HepG2 (cell line): ENCODE data around the gene AFF2. TPM values are rescaled to one million over a fixed set of nuclear protein-coding genes. Genes with fewer than 3 reads are reported as not detected.

ENCODE experiments used
- ATAC-seq: fragments of 200-7000 bp; cut with Tn5 transposase; 3 replicates; pipeline ENCODE4 v1.9.1; 2020; ENCODE audit warnings: mild to moderate bottlenecking, moderate library complexity
- BruUV-seq: library from RNA; stranded (reverse); fragments of 400-500 nt; replicated peaks from 2 replicates; lab custom pipeline; 2021; lab: Mats Ljungman, UMichigan
- CTCF ChIA-PET: fragments of 300-600 bp; formaldehyde crosslinking; extraction: SDS; loops from one replicate; lab custom pipeline; 2021; ENCODE audit warnings: low total read pairs, inconsistent platforms, low intra/inter-chr PET ratio; lab: Yijun Ruan, JAX
- POLR2A ChIA-PET: fragments of 350-600 bp; sonication (Branson Sonifier 250); formaldehyde crosslinking; loops from one replicate; lab custom pipeline; 2020; ENCODE audit warnings: antibody characterized with exemption, inconsistent platforms; lab: Yijun Ruan, JAX
- DNase-seq: peaks from one replicate; pipeline ENCODE4 v3.0.0-alpha.2; 2015; ENCODE audit warnings: low spot score
- FAIRE-seq: peaks from 3 replicates; lab custom pipeline; 2011; peaks lifted over from hg19 to GRCh38; lab: Jason Lieb, UNC
- H2AFZ ChIP-seq: one replicate; pipeline ENCODE4 v1.6.1; 2011; ENCODE audit warnings: low read length, inconsistent platforms
- H3K27ac ChIP-seq: fragments of 300-600 bp; 3 replicates; pipeline ENCODE4 v1.8.0; 2011; ENCODE audit warnings: mixed run types, mild to moderate bottlenecking, mixed read lengths, low read length, inconsistent platforms; ENCODE audit not compliant: insufficient read depth; ENCODE audit errors: extremely low read length
- H3K27me3 ChIP-seq, 2 experiments: fragments of 200-600 bp in 1 of 2; 2 replicates in 1 of 2; 3 replicates in 1 of 2; pipeline versions ENCODE4 v1.6.0 to v1.8.0; 2011; ENCODE audit warnings: low read length in 2 of 2, mild to moderate bottlenecking in 2 of 2, moderate library complexity in 2 of 2, inconsistent platforms in 1 of 2; ENCODE audit not compliant: insufficient read depth in 2 of 2, control insufficient read depth in 1 of 2
- H3K36me3 ChIP-seq, 2 experiments: fragments of 200-600 bp in 1 of 2; replicated peaks in 1 of 2; 2 replicates in 1 of 2; 3 replicates in 1 of 2; pipeline versions ENCODE4 v1.5.1 to v1.8.0; 2011; ENCODE audit warnings: low read length in 2 of 2, inconsistent platforms in 1 of 2; ENCODE audit not compliant: insufficient read depth in 2 of 2, control insufficient read depth in 1 of 2
- H3K4me1 ChIP-seq: 2 replicates; pipeline ENCODE4 v1.5.1; 2012; ENCODE audit warnings: low read length, inconsistent platforms; ENCODE audit not compliant: insufficient read depth
- H3K4me2 ChIP-seq: 2 replicates; pipeline ENCODE4 v1.6.0; 2011; ENCODE audit warnings: low read depth, low read length, inconsistent platforms
- H3K4me3 ChIP-seq, 3 experiments: fragments of 200-600 bp in 1 of 3; sonication (generic), shearing (Covaris generic) in 1 of 3; replicated peaks in 1 of 3; 2 replicates each; pipeline ENCODE4 v1.5.1; 2011 to 2016; ENCODE audit warnings: low read length in 3 of 3, inconsistent platforms in 2 of 3, low read depth in 2 of 3, mild to moderate bottlenecking in 2 of 3, control low read depth in 1 of 3, mixed read lengths in 1 of 3; ENCODE audit not compliant: insufficient read depth in 1 of 3
- H3K79me2 ChIP-seq: one replicate; pipeline ENCODE4 v1.6.1; 2011; ENCODE audit warnings: low read length, inconsistent platforms; ENCODE audit not compliant: insufficient read depth
- H3K9ac ChIP-seq: 2 replicates; pipeline ENCODE4 v1.6.0; 2011; ENCODE audit warnings: mild to moderate bottlenecking, low read depth, low read length, inconsistent platforms; ENCODE audit not compliant: insufficient read depth
- H3K9me3 ChIP-seq: 2 replicates; pipeline ENCODE4 v1.5.1; 2012; ENCODE audit warnings: mild to moderate bottlenecking, low read length
- H4K20me1 ChIP-seq: 2 replicates; pipeline ENCODE4 v1.6.0; 2011; ENCODE audit warnings: inconsistent platforms, mild to moderate bottlenecking, low read length, moderate library complexity; ENCODE audit not compliant: insufficient read depth
- CBFB ChIP-seq: sonication (generic); formaldehyde crosslinking; IDR thresholded peaks from 2 replicates; pipeline ENCODE4 v1.4.0; 2020; ENCODE audit warnings: missing genetic modification reagents
- EHMT2 ChIP-seq: fragments of 200-600 bp; sonication (generic); IDR thresholded peaks from 2 replicates; pipeline ENCODE4 v1.7.0; 2017; ENCODE audit warnings: antibody characterized with exemption, low read depth, low read length, borderline replicate concordance
- FUBP1 ChIP-seq: sonication (generic); formaldehyde crosslinking; IDR thresholded peaks from 2 replicates; pipeline ENCODE4 v1.5.1; 2020; ENCODE audit warnings: missing genetic modification reagents, mild to moderate bottlenecking, borderline replicate concordance
- HOXA5 ChIP-seq: sonication (generic); formaldehyde crosslinking; IDR thresholded peaks from 2 replicates; pipeline ENCODE4 v1.4.0; 2020; ENCODE audit warnings: missing genetic modification reagents
- ISX ChIP-seq: sonication (generic); formaldehyde crosslinking; conservative IDR thresholded peaks from 2 replicates; pipeline ENCODE4 v1.5.0; 2020; ENCODE audit warnings: missing genetic modification reagents
- MED1 ChIP-seq: sonication (generic); formaldehyde crosslinking; IDR thresholded peaks from 2 replicates; pipeline ENCODE4 v1.4.0; 2020; ENCODE audit warnings: missing genetic modification reagents
- MED13 ChIP-seq: sonication (generic); formaldehyde crosslinking; IDR thresholded peaks from 2 replicates; pipeline ENCODE4 v1.5.0; 2020; ENCODE audit warnings: missing genetic modification reagents
- NFIB ChIP-seq: sonication (generic); formaldehyde crosslinking; IDR thresholded peaks from 2 replicates; pipeline ENCODE4 v1.9.0; 2021; ENCODE audit warnings: missing genetic modification reagents, mild to moderate bottlenecking, borderline replicate concordance
- REPIN1 ChIP-seq: sonication (generic); formaldehyde crosslinking; IDR thresholded peaks from 2 replicates; pipeline ENCODE4 v1.8.0; 2022; ENCODE audit warnings: missing genetic modification reagents, low read depth, mild to moderate bottlenecking, borderline replicate concordance
- ZNF230 ChIP-seq: sonication (generic); formaldehyde crosslinking; IDR thresholded peaks from 2 replicates; pipeline ENCODE4 v1.4.0; 2020; ENCODE audit warnings: mild to moderate bottlenecking, missing genetic modification reagents
- ZNF616 ChIP-seq: sonication (generic); formaldehyde crosslinking; IDR thresholded peaks from 2 replicates; pipeline ENCODE4 v1.5.0; 2020; ENCODE audit warnings: low read depth, mild to moderate bottlenecking, missing genetic modification reagents
- ZNF773 ChIP-seq: sonication (generic); formaldehyde crosslinking; IDR thresholded peaks from 2 replicates; pipeline ENCODE4 v1.4.0; 2020; ENCODE audit warnings: missing genetic modification reagents, borderline replicate concordance
- ZNF781 ChIP-seq: sonication (generic); formaldehyde crosslinking; IDR thresholded peaks from 2 replicates; pipeline ENCODE4 v1.5.1; 2020; ENCODE audit warnings: borderline replicate concordance, mild to moderate bottlenecking, missing genetic modification reagents; ENCODE audit errors: not compliant biosample characterization
- WGBS: methylation state at CpG from one replicate; pipeline ENCODE4 v1.1.6; 2017; ENCODE audit warnings: low lambda C conversion rate; 5-methylcytosine and 5-hydroxymethylcytosine counted together
- in situ Hi-C: cut with HindIII; loops from 2 replicates; pipeline ENCODE4 v1.10.0; 2017; ENCODE audit warnings: low pct_unique_long_range_greater_than_20kb; ENCODE audit not compliant: extremely low pct_ligation_motif_present
- intact Hi-C: fragments of 100-400 bp; cut with micrococcal nuclease; formaldehyde crosslinking; loops from one replicate; pipeline ENCODE4 v1.10.0; 2022; ENCODE audit not compliant: unreplicated experiment
- polyA plus RNA-seq, 8 experiments: library from polyadenylated mRNA; depleted of rRNA in 3 of 8; stranded (reverse) in 7 of 8; unstranded in 1 of 8; fragments of >200 nt; fragmentation: Illumina TruSeq in 4 of 8; extraction: Trizol in 4 of 8; gene quantifications; 2 replicates each; pipeline versions ENCODE4 v1.2.1 to v1.2.3, GENCODE V29; 2011 to 2016; ENCODE audit warnings: low read depth in 4 of 8, missing spikeins in 1 of 8, mixed read lengths in 1 of 8; ENCODE audit not compliant: insufficient read depth in 1 of 8
- total RNA-seq, 5 experiments: library from RNA; depleted of rRNA; stranded (reverse); fragments of >200 nt; fragmentation: Illumina TruSeq; extraction: Trizol; gene quantifications; 2 replicates each; pipeline ENCODE4 v1.2.3, GENCODE V29; 2016; ENCODE audit warnings: low read depth in 1 of 5
- TF ChIP-seq, protein P1 (sequence below): sonication (generic); formaldehyde crosslinking; conservative IDR thresholded peaks from 2 replicates; pipeline ENCODE4 v1.4.0; 2020; ENCODE audit warnings: mild to moderate bottlenecking, missing genetic modification reagents, moderate library complexity
- TF ChIP-seq, protein P2 (sequence below): sonication (generic); formaldehyde crosslinking; IDR thresholded peaks from 2 replicates; pipeline ENCODE4 v1.5.1; 2020; ENCODE audit warnings: mild to moderate bottlenecking, missing genetic modification reagents, borderline replicate concordance

The AFF2 gene
- total and polyA plus RNA-seq, 2 of the 13 experiments (the other 11 are each of a cell fraction or from before 2014, with no cell fraction given), result not detected

GRCh38 chrX:148600581-148600980 lies 100.2 kb downstream of the AFF2 start:
- Histone ChIP-seq H2AFZ (no peak overlapping the region), H3K4me2 (no peak overlapping the region), H3K9ac (no peak overlapping the region), H3K4me3 (no peak overlapping the region), H3K27ac (no peak overlapping the region), H4K20me1 (no peaks in the 10 kb centered on the region), H3K79me2 (no peaks in the 10 kb centered on the region), H3K4me1 (no peaks in the 10 kb centered on the region), H3K27me3 (no peaks in the 10 kb centered on the region), H3K36me3 (no peaks in the 10 kb centered on the region), H3K9me3 (no peaks in the 10 kb centered on the region)
- WGBS, result 0% methylated on average over 2 of the region's 2 CpGs
- FAIRE-seq, result no peak
- intact Hi-C loops, result no loop called here
- no peak for ATAC-seq
- BruUV-seq, result no TSS peak
- ChIA-PET CTCF (no interaction called here), POLR2A (no interaction called here)
- DNase-seq, result no peak
- in situ Hi-C loops, result no loop called here
- TF ChIP-seq EHMT2 (no peak), ZNF773 (CRISPR knock-in tag) (no peak), NFIB (CRISPR knock-in tag) (no peak), ISX (CRISPR knock-in tag) (no peak), CBFB (no peak), MED13 (no peak), ZNF230 (CRISPR knock-in tag) (no peak), REPIN1 (no peak), ZNF781 (no peak), ZNF616 (CRISPR knock-in tag) (no peak), HOXA5 (CRISPR knock-in tag) (no peak), FUBP1 (CRISPR knock-in tag) (no peak), MED1 (CRISPR knock-in tag) (no peak)
- TF ChIP-seq, protein P1, sequence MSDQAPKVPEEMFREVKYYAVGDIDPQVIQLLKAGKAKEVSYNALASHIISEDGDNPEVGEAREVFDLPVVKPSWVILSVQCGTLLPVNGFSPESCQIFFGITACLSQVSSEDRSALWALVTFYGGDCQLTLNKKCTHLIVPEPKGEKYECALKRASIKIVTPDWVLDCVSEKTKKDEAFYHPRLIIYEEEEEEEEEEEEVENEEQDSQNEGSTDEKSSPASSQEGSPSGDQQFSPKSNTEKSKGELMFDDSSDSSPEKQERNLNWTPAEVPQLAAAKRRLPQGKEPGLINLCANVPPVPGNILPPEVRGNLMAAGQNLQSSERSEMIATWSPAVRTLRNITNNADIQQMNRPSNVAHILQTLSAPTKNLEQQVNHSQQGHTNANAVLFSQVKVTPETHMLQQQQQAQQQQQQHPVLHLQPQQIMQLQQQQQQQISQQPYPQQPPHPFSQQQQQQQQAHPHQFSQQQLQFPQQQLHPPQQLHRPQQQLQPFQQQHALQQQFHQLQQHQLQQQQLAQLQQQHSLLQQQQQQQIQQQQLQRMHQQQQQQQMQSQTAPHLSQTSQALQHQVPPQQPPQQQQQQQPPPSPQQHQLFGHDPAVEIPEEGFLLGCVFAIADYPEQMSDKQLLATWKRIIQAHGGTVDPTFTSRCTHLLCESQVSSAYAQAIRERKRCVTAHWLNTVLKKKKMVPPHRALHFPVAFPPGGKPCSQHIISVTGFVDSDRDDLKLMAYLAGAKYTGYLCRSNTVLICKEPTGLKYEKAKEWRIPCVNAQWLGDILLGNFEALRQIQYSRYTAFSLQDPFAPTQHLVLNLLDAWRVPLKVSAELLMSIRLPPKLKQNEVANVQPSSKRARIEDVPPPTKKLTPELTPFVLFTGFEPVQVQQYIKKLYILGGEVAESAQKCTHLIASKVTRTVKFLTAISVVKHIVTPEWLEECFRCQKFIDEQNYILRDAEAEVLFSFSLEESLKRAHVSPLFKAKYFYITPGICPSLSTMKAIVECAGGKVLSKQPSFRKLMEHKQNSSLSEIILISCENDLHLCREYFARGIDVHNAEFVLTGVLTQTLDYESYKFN (CRISPR knock-in tag), result no peak
- TF ChIP-seq, protein P2, sequence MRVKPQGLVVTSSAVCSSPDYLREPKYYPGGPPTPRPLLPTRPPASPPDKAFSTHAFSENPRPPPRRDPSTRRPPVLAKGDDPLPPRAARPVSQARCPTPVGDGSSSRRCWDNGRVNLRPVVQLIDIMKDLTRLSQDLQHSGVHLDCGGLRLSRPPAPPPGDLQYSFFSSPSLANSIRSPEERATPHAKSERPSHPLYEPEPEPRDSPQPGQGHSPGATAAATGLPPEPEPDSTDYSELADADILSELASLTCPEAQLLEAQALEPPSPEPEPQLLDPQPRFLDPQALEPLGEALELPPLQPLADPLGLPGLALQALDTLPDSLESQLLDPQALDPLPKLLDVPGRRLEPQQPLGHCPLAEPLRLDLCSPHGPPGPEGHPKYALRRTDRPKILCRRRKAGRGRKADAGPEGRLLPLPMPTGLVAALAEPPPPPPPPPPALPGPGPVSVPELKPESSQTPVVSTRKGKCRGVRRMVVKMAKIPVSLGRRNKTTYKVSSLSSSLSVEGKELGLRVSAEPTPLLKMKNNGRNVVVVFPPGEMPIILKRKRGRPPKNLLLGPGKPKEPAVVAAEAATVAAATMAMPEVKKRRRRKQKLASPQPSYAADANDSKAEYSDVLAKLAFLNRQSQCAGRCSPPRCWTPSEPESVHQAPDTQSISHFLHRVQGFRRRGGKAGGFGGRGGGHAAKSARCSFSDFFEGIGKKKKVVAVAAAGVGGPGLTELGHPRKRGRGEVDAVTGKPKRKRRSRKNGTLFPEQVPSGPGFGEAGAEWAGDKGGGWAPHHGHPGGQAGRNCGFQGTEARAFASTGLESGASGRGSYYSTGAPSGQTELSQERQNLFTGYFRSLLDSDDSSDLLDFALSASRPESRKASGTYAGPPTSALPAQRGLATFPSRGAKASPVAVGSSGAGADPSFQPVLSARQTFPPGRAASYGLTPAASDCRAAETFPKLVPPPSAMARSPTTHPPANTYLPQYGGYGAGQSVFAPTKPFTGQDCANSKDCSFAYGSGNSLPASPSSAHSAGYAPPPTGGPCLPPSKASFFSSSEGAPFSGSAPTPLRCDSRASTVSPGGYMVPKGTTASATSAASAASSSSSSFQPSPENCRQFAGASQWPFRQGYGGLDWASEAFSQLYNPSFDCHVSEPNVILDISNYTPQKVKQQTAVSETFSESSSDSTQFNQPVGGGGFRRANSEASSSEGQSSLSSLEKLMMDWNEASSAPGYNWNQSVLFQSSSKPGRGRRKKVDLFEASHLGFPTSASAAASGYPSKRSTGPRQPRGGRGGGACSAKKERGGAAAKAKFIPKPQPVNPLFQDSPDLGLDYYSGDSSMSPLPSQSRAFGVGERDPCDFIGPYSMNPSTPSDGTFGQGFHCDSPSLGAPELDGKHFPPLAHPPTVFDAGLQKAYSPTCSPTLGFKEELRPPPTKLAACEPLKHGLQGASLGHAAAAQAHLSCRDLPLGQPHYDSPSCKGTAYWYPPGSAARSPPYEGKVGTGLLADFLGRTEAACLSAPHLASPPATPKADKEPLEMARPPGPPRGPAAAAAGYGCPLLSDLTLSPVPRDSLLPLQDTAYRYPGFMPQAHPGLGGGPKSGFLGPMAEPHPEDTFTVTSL (CRISPR knock-in tag), result no peak
